Natural killer cell (primary cell): ENCODE measurements around the gene CFAP92. TPM values are rescaled to one million over a fixed set of nuclear protein-coding genes. Genes with fewer than 3 reads are reported as not detected.
A peak's percentile ranks its signal among the peaks of the same experiment; 100 is the strongest.

Experiments
- ATAC-seq, 3 donors: fragments of 150-1000 bp in 2 of 3; fragments of 200-7000 bp in 1 of 3; cut with Tn5 transposase; 1 replicate in 1 of 3; 2 replicates in 2 of 3; pipeline ENCODE4 v1.10.0; 2021; ENCODE audit warnings: mild to moderate bottlenecking in 2 of 3, moderate library complexity in 2 of 3
- DNase-seq, 2 donors: peaks; one replicate each; pipeline versions ENCODE4 v3.0.0 to v3.0.0-alpha.2; 2013 to 2021; ENCODE audit warnings: mixed read lengths in 1 of 2
- H3K27ac ChIP-seq: one replicate; pipeline ENCODE4 v1.5.1; 2013; ENCODE audit warnings: mild to moderate bottlenecking, low read length
- H3K27me3 ChIP-seq: one replicate; pipeline ENCODE4 v1.6.1; 2013; ENCODE audit warnings: low read length; ENCODE audit not compliant: control insufficient read depth, insufficient read depth
- H3K36me3 ChIP-seq: one replicate; pipeline ENCODE4 v1.6.1; 2013; ENCODE audit warnings: low read length; ENCODE audit not compliant: control insufficient read depth, insufficient read depth
- H3K4me1 ChIP-seq: one replicate; pipeline ENCODE4 v1.6.1; 2013; ENCODE audit warnings: low read length; ENCODE audit not compliant: control insufficient read depth, insufficient read depth
- H3K4me3 ChIP-seq: one replicate; pipeline ENCODE4 v1.5.1; 2013; ENCODE audit warnings: low read length
- H3K9me3 ChIP-seq: one replicate; pipeline ENCODE4 v1.6.1; 2013; ENCODE audit warnings: low read length; ENCODE audit not compliant: control insufficient read depth, insufficient read depth
- H3K27ac Mint-ChIP-seq, 2 donors: one replicate each; pipeline ENCODE4 v1.8.0; 2022; ENCODE audit warnings: mild to moderate bottlenecking in 2 of 2, mixed read lengths in 2 of 2, moderate library complexity in 1 of 2
- H3K27me3 Mint-ChIP-seq, 2 donors: one replicate each; pipeline ENCODE4 v1.8.0; 2022; ENCODE audit warnings: low read depth in 2 of 2, mixed read lengths in 2 of 2
- H3K36me3 Mint-ChIP-seq: one replicate; pipeline ENCODE4 v1.8.0; 2022; ENCODE audit warnings: mixed read lengths
- H3K4me1 Mint-ChIP-seq, 2 donors: one replicate each; pipeline ENCODE4 v1.8.0; 2022; ENCODE audit warnings: mixed read lengths in 2 of 2
- H3K4me3 Mint-ChIP-seq: one replicate; pipeline ENCODE4 v1.8.0; 2022; ENCODE audit warnings: mild to moderate bottlenecking, moderate library complexity, mixed read lengths
- H3K9me3 Mint-ChIP-seq, 2 donors: one replicate each; pipeline ENCODE4 v1.8.0; 2022; ENCODE audit warnings: mixed read lengths in 2 of 2
- CTCF ChIP-seq: fragments of 200-600 bp; IDR thresholded peaks from one replicate; pipeline ENCODE4 v1.8.0; 2022; ENCODE audit warnings: antibody characterized with exemption
- WGBS: methylation state at CpG from one replicate; pipeline ENCODE4 v1.1.7; 2013; ENCODE audit warnings: missing lambda C conversion rate; ENCODE audit not compliant: insufficient coverage; 5-methylcytosine and 5-hydroxymethylcytosine counted together
- intact Hi-C: fragments of 100-400 bp; cut with micrococcal nuclease; formaldehyde crosslinking; loops from one replicate; pipeline ENCODE4 v1.14.2; 2022
- total RNA-seq, 4 donors: library from RNA; stranded (reverse); fragments of 120-200 nt in 1 of 4; gene quantifications; one replicate each; pipeline versions ENCODE4 v1.2.3 to v1.2.4, GENCODE V29; 2013 to 2022

Gene CFAP92
- total RNA-seq, 3 donors from 2014 or later (not counting 1 experiment from before 2014, with no cell fraction given), result 0.26 to 0.43 (median 0.41) TPM

GRCh38 chr3:128879991-128880390 lies 113.9 kb downstream of the CFAP92 start:
- no peaks in the 10 kb centered on the region for H3K9me3 ChIP-seq
- no peaks in the 10 kb centered on the region for H3K27me3 ChIP-seq
- peak overlapping the region; percentile 74 for H3K4me3 ChIP-seq
- Mint-ChIP-seq H3K4me1 (peaks cover 56 to 61% of the 10 kb centered on the region in 2 donors), H3K27me3 (no peaks in the 10 kb centered on the region), H3K27ac (peak overlapping the region; percentile 90 to 92), H3K36me3 (no peaks in the 10 kb centered on the region), H3K4me3 (peak overlapping the region; percentile 81), H3K9me3 (no peaks in the 10 kb centered on the region)
- WGBS, result 5% methylated on average over 6 of the region's 6 CpGs
- TF ChIP-seq CTCF, result no peak
- ATAC-seq, result no peak
- peak overlapping the region; percentile 93 for H3K27ac ChIP-seq
- intact Hi-C loops, result loop anchor here (1.0 to 2.0 kb wide), 4 partner anchors 76 to 263 kb away; partner anchors contain the start of gene RPN1
- DNase-seq, result no peak
- H3K36me3 ChIP-seq, result peaks cover 5% of the 10 kb centered on the region
- H3K4me1 ChIP-seq, result peaks cover 25% of the 10 kb centered on the region

- intact Hi-C loops, result loop anchor here (1.0 to 2.0 kb wide), 4 partner anchors 75 to 262 kb away; partner anchors contain the start of gene RPN1
- Histone ChIP-seq H3K4me3 (peak within 1 kb of the TSS; percentile 74), H3K27ac (peak within 1 kb of the TSS; percentile 93), H3K27me3 (no peaks in the 10 kb centered on the region), H3K36me3 (peaks cover 2% of the 10 kb centered on the region), H3K4me1 (peaks cover 25% of the 10 kb centered on the region), H3K9me3 (no peaks in the 10 kb centered on the region)
- Mint-ChIP-seq H3K36me3 (no peaks in the 10 kb centered on the region), H3K4me3 (peak within 1 kb of the TSS; percentile 81), H3K27me3 (peaks cover 3 to 4% of the 10 kb centered on the region in 2 donors), H3K4me1 (peaks cover 56 to 61% of the 10 kb centered on the region in 2 donors), H3K9me3 (no peaks in the 10 kb centered on the region), H3K27ac (peak within 1 kb of the TSS; percentile 90 to 92)
- TF ChIP-seq CTCF, result no peak
- DNase-seq (peak; percentile 98 to 99), ATAC-seq (peak; percentile 90 to 97 (median 95))
- under 1% methylated on average over 63 of the region's 65 CpGs for WGBS
Observed at GRCh38 chr3:128879125-128879969, 114.5 kb downstream of the CFAP92 start, which contains the start of gene ACAD9. Gene ACAD9, plus strand, starts transcription at chr3:128879620. Its CDS starts 72 bp downstream, at chr3:128879692.

GRCh38 chr3:128878556-128879124 lies 115.2 kb downstream of the CFAP92 start:
- H3K9me3 ChIP-seq, result no peaks in the 10 kb centered on the region
- H3K27me3 Mint-ChIP-seq, result peaks cover 8 to 11% of the 10 kb centered on the region in 2 donors
- no peaks in the 10 kb centered on the region for H3K9me3 Mint-ChIP-seq
- 2% methylated on average over 14 of the region's 14 CpGs for WGBS
- peak overlapping the region; percentile 81 for H3K4me3 Mint-ChIP-seq
- H3K4me1 ChIP-seq, result peaks cover 25% of the 10 kb centered on the region
- intact Hi-C loops, result loop anchor here (1.0 to 2.0 kb wide), 4 partner anchors 74 to 261 kb away; partner anchors contain the start of gene RPN1
- TF ChIP-seq CTCF, result no peak
- peak overlapping the region; percentile 93 for H3K27ac ChIP-seq
- H3K36me3 ChIP-seq, result peaks cover 2% of the 10 kb centered on the region
- H3K36me3 Mint-ChIP-seq, result no peaks in the 10 kb centered on the region
- ATAC-seq (peak; percentile 7 to 51 (median 41)), DNase-seq (peak in 1 of 2 donors; percentile 64)
- H3K27ac Mint-ChIP-seq, result peak overlapping the region; percentile 90 to 92
- no peaks in the 10 kb centered on the region for H3K27me3 ChIP-seq
- H3K4me3 ChIP-seq, result peak overlapping the region; percentile 74
- peaks cover 56 to 58% of the 10 kb centered on the region in 2 donors for H3K4me1 Mint-ChIP-seq
